Activated T-helper 17 cell treated with anti-CD3 and anti-CD28 coated beads, Interleukin-2, amount 50 U/mL, for 72 hours (primary cell): ENCODE results near the gene TUBA4B. TPM values are rescaled to one million over a fixed set of nuclear protein-coding genes. Genes with fewer than 3 reads are reported as not detected.

Experiments used
- ATAC-seq: fragments of 150-1000 bp; cut with Tn5 transposase; replicated peaks from 2 replicates; pipeline ENCODE4 v1.10.0; 2021; ENCODE audit warnings: mild to moderate bottlenecking, moderate library complexity
- H3K27ac Mint-ChIP-seq: one replicate; pipeline ENCODE4 v1.8.0; 2022; ENCODE audit warnings: mixed read lengths
- H3K27me3 Mint-ChIP-seq: one replicate; pipeline ENCODE4 v1.8.0; 2022; ENCODE audit warnings: mixed read lengths
- H3K36me3 Mint-ChIP-seq: one replicate; pipeline ENCODE4 v1.8.0; 2022; ENCODE audit warnings: low read depth, mild to moderate bottlenecking, mixed read lengths
- H3K4me1 Mint-ChIP-seq: one replicate; pipeline ENCODE4 v1.8.0; 2022; ENCODE audit warnings: mixed read lengths
- H3K4me3 Mint-ChIP-seq: one replicate; pipeline ENCODE4 v1.8.0; 2022; ENCODE audit warnings: mild to moderate bottlenecking, mixed read lengths
- H3K9me3 Mint-ChIP-seq: one replicate; pipeline ENCODE4 v1.8.0; 2022; ENCODE audit warnings: mixed read lengths
- total RNA-seq, 2 donors: library from RNA; stranded (reverse); gene quantifications; one replicate each; pipeline ENCODE4 v1.2.3, GENCODE V29; 2022

Gene TUBA4B
- not detected for total RNA-seq

DNA sequence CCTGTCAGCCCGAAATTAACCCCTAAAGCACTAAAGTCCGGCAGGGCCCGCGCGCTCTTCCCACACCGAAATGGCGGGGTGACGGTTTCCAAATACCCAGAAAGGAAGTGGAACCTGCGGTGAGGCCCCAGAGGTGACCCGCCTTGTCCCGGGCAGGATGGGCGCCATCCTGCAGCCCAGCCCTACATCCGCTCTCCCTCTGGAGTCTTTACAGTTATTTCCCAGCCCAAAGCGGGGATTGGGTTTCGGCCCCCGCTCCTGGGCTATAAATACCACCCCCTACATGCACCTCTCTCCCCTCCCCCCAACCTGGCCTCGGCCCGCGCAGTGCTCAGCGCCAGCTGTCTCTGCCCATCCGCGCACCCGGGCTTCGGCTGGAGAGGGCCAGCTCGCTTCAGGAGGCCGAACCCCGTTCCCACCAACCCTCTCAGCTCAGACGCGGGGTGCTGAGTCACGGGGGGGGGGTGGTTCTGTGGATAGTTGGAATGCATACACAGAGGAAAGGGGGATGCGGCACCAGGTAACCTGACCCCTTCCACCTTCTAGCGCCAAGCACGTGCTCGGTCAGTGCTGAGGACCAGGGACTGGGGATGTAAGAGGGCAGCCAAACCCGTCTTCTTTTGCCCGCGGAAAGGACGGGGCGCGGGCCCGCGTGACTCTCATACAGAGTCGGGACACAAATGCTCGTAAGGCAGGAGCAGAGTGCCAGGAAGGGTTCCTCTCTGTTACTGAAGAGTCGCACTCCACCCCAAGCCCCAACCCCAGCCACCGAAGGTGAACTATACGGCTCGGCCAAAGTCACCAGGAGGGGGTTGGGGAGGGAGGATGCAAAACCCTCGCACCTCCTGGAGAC, at the start of gene TUBA4B:
TSS of gene TUBA4B (plus strand) at position 344 of the 853 bp plus-strand sequence. CDS start at position 509, 165 bp downstream.
- H3K36me3 Mint-ChIP-seq, result peaks cover 56% of the 10 kb centered on the region
- H3K4me1 Mint-ChIP-seq, result peaks cover 43% of the 10 kb centered on the region
- H3K4me3 Mint-ChIP-seq, result peak within 1 kb of the TSS; percentile 81
- no peaks in the 10 kb centered on the region for H3K9me3 Mint-ChIP-seq
- no peaks in the 10 kb centered on the region for H3K27me3 Mint-ChIP-seq
- ATAC-seq, result peak; percentile 4
- H3K27ac Mint-ChIP-seq, result peak within 1 kb of the TSS; percentile 95

DNA sequence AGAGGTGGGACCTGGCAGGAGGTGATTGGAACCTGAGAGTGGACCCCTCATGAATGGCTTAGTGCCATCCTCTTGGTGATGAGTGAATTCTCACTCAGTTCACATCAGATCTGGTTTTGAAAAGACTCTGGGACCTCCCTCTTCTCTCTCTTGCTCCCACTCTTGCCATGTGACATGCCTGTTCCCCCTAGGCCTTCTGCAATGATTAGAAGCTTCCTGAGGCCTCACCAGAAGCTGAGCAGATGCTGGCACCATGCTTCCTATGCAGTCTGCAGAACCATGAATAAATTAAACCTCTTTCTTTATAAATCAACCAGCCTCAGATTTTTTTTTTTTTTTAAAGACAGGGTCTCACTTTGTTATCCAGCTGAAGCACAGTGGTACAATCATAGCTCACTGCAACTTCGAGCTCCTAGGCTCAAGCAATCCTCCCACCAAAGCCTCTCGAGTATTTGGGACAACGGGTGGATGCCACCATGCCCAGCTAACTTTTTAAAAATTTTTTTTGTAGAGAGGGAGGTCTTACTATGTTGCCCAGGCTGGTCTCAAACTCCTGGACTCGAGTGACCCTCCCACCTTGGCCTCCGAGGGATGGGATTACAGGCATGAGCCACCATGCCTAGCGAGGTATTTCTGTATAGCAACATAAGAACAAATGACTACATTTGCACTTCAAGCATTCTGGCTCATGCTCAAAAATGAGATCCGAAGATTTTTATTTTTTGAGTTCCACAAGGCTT, 48.4 kb upstream of the TUBA4B start:
- peaks cover 8% of the 10 kb centered on the region for H3K4me1 Mint-ChIP-seq
- H3K4me3 Mint-ChIP-seq, result peak overlapping the region; percentile 97
- peaks cover under 1% of the 10 kb centered on the region for H3K27me3 Mint-ChIP-seq
- no peak overlapping the region for H3K27ac Mint-ChIP-seq
- no peaks in the 10 kb centered on the region for H3K9me3 Mint-ChIP-seq
- ATAC-seq, result no peak
- peaks cover 23% of the 10 kb centered on the region for H3K36me3 Mint-ChIP-seq

DNA sequence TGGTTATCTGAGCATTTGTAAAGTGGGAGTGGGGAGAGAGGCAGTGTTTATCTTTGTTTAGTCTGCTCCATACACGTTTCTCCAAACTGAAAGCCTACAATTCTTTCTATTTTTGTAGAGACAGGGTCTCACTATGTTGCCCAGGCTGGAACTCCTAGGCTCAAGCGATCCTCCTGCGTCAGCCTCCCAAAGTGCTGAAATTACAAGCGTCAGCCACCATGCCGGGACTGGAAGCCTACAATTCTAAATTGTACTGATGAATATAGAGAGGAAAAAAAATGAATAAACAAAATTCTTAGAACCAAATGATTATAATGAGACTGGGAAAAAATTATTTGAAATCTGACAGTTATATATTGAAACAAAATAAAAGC, 47.9 kb upstream of the TUBA4B start:
- H3K9me3 Mint-ChIP-seq, result no peaks in the 10 kb centered on the region
- H3K4me1 Mint-ChIP-seq, result peaks cover 10% of the 10 kb centered on the region
- peak overlapping the region; percentile 97 for H3K4me3 Mint-ChIP-seq
- ATAC-seq, result no peak
- H3K27ac Mint-ChIP-seq, result no peak overlapping the region
- H3K27me3 Mint-ChIP-seq, result no peaks in the 10 kb centered on the region
- peaks cover 29% of the 10 kb centered on the region for H3K36me3 Mint-ChIP-seq

DNA sequence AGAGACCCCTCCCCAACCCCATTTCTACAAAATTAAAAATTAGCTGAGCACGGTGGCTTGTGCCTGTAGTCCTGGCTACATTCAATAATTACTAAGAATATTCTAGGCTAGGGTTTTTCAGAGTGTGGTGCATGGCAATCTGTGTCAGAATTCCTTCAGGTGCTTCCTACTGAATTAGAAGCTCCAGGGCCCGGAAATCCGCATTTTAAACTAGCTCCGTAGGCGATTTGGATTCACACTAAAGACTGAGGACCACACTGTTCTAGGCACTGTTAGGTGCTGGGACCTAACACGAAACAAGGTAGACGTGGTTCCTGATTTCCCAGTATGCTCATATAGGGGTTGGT, 47.1 kb upstream of the TUBA4B start:
- ATAC-seq, result no peak
- Mint-ChIP-seq H3K36me3 (peaks cover 37% of the 10 kb centered on the region), H3K27ac (peak overlapping the region; percentile 98), H3K4me1 (peaks cover 10% of the 10 kb centered on the region), H3K4me3 (peak overlapping the region; percentile 97), H3K27me3 (no peaks in the 10 kb centered on the region), H3K9me3 (no peaks in the 10 kb centered on the region)

DNA sequence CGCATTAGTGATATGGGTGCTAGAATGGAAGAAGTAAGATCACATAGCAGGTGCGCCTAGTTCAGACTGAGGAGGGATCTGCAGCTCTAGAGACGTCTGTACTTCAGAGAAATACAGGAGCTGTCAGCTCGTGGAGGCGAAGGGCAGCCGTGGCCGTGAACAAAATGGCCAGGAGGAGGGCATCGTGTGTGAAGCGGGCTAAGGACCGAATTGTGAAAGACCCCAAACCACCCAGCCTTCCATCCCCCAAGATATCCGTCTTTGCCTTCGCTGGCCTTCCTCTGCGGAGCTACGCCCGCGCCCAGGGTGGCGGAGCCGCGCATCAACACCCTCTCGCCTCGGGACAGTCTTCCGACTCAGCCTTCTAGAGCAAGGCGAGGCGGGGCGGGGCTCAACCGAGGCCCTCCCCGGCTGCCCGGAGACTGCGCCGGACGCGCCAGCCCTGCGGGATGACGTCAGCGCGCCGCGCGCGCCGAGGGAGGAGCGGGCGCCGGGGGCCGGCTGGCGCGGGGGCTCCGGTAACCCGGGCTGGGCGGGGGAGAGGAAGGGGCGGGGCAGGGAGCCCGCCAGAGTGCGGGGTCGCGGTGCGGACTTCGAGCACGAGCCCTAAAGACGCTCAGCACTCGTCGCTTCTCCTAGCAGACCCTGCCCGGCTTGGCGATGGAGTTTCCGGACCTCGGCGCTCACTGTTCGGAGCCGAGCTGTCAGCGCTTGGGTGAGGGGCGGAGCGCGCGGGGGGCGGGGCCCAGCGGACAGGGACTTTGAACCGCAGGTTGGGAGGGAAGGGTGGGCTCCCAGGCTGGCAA, 46.5 kb upstream of the TUBA4B start, which contains the start of gene ZFAND2B:
TSS of gene ZFAND2B (plus strand) at position 455 of the 806 bp plus-strand sequence. CDS start at position 661, 206 bp downstream.
- Mint-ChIP-seq H3K4me1 (peaks cover 10% of the 10 kb centered on the region), H3K4me3 (peak within 1 kb of the TSS; percentile 97), H3K36me3 (peaks cover 43% of the 10 kb centered on the region), H3K27me3 (no peaks in the 10 kb centered on the region), H3K9me3 (no peaks in the 10 kb centered on the region), H3K27ac (peak within 1 kb of the TSS; percentile 98)
- peak; percentile 98 for ATAC-seq

DNA sequence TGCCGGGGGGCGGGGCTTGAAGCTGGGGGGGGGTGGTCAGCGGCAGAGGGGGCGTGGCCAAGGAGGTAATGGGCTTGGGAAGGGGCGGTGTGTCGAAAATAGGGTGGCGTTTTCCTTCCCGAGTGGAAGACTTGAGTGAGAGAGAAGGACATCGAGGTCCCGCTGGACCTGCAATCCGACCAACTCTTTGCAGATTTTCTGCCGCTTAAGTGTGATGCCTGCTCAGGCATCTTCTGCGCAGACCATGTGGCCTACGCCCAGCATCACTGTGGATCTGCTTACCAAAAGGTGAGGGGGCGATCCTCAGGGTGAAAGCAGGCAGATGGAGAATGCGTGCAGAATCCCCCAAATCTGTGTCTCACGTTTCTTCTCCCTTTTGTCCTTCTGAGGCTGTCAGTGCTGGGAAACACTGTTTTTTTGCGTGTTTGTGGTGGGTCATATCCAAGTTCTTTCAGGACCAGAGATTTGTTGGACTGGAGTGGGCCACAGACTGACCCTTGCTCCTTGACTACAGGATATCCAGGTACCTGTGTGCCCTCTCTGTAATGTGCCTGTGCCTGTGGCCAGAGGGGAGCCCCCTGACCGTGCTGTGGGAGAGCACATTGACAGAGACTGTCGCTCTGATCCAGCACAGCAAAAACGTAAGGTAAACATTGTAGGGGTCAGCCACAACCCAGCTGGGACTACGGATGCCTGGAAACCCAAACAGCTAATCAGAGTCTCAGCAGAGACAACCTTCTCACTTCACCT, 45.7 kb upstream of the TUBA4B start:
- Mint-ChIP-seq H3K27ac (peak overlapping the region; percentile 28), H3K4me1 (peaks cover 10% of the 10 kb centered on the region), H3K36me3 (peaks cover 51% of the 10 kb centered on the region), H3K9me3 (no peaks in the 10 kb centered on the region), H3K27me3 (no peaks in the 10 kb centered on the region), H3K4me3 (peak overlapping the region; percentile 97)
- no peak for ATAC-seq

DNA sequence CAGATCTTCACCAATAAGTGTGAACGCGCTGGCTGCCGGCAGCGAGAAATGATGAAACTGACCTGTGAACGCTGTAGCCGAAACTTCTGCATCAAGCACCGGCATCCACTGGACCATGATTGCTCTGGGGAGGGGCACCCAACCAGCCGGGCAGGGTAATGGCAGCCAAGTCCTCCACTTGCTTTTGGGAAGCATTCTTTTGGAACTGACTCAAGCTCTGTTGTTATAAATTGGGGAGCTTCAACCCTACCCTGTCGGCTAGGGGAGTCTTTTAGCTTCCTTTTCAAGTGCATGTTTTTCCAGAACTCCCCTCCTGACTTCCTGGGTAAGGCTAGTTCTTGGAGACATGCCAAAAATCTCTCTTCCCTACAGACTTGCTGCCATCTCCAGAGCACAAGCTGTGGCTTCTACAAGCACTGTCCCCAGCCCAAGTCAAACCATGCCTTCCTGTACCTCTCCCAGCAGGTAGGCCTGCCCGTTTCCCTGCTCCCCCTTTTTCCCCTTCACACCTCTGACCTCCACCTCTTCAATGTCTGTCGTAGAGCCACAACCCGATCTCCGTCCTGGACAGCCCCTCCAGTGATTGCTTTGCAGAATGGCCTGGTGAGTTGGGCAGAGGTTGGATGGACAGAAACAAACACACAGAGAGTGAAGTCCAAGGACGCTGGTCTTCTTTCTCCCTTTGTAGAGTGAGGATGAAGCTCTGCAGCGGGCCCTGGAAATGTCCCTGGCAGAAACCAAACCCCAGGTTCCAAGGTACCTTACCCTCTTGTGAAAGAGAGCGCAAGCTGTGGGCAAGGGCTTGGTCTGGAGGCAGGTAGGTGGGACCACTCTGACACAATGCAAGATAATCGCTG, 44.9 kb upstream of the TUBA4B start:
- no peaks in the 10 kb centered on the region for H3K9me3 Mint-ChIP-seq
- ATAC-seq, result no peak
- H3K4me3 Mint-ChIP-seq, result peak overlapping the region; percentile 97
- peaks cover 10% of the 10 kb centered on the region for H3K4me1 Mint-ChIP-seq
- no peaks in the 10 kb centered on the region for H3K27me3 Mint-ChIP-seq
- peaks cover 59% of the 10 kb centered on the region for H3K36me3 Mint-ChIP-seq
- peak overlapping the region; percentile 75 for H3K27ac Mint-ChIP-seq

DNA sequence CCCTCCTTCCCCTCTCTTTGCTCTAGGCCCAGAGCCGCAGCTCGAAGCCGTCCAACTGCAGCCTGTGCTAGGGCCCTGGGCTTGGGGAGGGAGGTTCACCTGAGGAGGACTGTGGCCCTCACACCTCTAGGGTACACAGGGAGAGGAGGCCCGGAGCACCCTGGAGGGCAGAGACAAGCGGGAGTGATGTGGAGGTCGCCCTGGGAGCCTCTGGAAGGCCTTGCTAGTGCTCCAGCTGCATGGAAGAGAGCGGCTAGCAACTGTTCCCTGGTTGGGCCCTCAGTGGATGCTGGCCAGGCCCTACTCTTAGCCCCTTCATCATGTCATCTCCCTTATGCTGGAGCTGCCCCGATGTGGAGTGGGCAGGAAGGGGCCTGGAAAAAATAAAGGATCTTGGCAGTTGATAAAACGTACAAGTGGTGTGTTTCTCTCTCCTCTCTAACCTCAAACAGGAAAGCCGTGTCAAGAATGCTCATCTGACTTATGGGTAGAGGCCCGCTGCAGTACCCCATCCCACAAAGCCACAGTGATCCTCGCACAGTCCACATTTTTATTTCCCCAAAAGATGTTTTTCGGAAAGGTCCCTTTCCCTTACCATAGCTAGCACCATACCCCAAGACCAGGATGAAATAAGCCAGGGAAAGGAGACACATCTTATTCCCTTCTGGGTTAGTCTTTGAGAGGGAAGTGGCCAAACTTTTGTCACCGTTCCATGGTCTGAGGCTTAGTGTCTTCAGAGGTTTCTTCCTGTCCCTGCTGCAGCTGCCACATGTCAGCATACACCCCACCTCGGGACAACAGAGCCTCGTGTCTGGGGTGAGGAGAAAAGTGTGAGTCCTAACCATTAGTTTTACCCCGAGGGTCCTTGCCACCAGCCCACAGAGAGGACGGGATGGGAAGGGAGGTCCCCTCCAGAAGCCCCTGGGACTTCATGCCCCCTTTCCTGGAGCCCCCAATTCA, 43.5 kb upstream of the TUBA4B start:
- H3K9me3 Mint-ChIP-seq, result no peaks in the 10 kb centered on the region
- no peak for ATAC-seq
- no peaks in the 10 kb centered on the region for H3K27me3 Mint-ChIP-seq
- peak overlapping the region; percentile 97 for H3K4me3 Mint-ChIP-seq
- H3K36me3 Mint-ChIP-seq, result peaks cover 73% of the 10 kb centered on the region
- H3K27ac Mint-ChIP-seq, result peak overlapping the region; percentile 75
- peaks cover 10% of the 10 kb centered on the region for H3K4me1 Mint-ChIP-seq

DNA sequence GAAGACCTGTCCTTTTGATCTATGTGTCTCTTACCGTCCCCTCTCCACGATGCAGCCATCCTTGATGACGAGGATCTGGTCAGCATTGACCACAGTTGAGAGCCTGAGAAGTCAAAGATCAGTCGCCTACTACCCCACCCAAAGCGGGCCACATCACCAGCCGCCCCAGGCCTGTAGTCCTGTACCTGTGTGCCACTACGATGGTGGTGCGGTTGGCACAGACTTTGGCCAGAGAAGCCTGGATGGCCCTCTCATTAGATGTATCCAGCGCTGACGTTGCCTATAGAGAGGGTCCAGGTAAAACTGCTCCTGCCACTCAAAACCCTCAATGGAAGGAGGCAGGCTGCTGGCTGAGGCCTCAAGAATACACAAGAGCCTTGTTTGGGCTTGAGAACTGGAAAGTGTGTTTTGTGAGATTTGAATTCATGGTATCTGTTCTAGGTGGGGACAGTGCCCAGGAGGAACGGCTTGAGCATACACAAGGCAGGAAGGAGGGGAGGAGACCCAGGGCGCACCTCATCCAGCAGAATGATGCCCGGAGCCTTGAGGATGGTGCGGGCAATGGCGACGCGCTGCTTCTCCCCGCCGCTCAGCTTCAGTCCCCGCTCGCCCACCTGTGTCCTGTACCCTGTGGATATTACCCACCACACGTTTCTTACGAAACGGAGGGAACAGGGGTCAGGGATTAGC, 42.7 kb upstream of the TUBA4B start:
- no peaks in the 10 kb centered on the region for H3K27me3 Mint-ChIP-seq
- H3K36me3 Mint-ChIP-seq, result peaks cover 81% of the 10 kb centered on the region
- H3K4me3 Mint-ChIP-seq, result peak overlapping the region; percentile 97
- peaks cover 10% of the 10 kb centered on the region for H3K4me1 Mint-ChIP-seq
- ATAC-seq, result no peak
- H3K9me3 Mint-ChIP-seq, result no peaks in the 10 kb centered on the region
- peak overlapping the region; percentile 75 for H3K27ac Mint-ChIP-seq

DNA sequence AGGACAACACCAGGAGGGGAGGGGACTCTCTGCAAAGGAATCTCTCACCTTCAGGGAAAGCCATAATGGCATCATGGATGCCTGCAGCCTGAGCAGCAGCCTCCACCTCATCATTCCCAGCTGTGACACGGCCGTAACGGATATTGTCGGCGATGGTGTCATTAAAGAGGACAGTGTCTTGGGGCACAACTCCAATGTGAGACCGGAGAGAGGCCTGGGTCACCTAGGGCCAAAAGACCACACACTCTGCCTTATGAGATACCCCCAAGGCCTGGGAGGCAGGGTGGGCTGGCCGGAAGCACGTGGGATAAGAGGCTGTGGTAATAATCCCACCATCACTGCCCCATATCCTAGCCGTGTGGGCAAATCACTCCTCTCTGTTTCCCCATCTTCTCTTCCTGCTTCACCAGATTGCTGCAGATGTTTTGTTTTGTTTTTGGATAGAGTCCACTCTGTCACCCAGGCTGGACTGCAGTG, 42.1 kb upstream of the TUBA4B start:
- H3K36me3 Mint-ChIP-seq, result peaks cover 87% of the 10 kb centered on the region
- peaks cover 10% of the 10 kb centered on the region for H3K4me1 Mint-ChIP-seq
- no peaks in the 10 kb centered on the region for H3K27me3 Mint-ChIP-seq
- no peak for ATAC-seq
- H3K27ac Mint-ChIP-seq, result no peak overlapping the region
- no peak overlapping the region for H3K4me3 Mint-ChIP-seq
- no peaks in the 10 kb centered on the region for H3K9me3 Mint-ChIP-seq

DNA sequence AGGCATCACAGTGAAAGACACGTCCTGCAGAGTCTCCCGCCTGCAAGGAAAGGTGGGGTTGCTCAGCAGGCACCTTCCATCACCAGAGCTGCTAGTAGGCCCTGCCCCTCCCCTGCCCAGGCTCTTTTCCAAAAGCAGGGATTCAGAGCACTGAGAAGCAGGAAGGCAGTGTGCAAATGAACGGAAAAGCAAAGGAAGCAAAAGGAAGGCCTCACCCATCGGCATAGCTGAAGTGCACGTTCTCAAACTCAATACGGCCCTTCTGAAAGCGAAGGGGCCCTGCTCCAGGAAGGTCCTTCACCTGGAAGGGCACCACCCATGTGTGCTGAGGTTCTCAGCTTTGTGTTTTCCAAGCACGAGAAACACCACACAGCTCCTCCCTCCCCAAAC, 40.0 kb upstream of the TUBA4B start:
- Mint-ChIP-seq H3K36me3 (peaks cover 100% of the 10 kb centered on the region), H3K9me3 (no peaks in the 10 kb centered on the region), H3K27me3 (no peaks in the 10 kb centered on the region), H3K4me1 (peaks cover 18% of the 10 kb centered on the region), H3K27ac (no peak overlapping the region), H3K4me3 (no peak overlapping the region)
- ATAC-seq, result no peak
